ENCODE measurements around the gene IKZF5. TPM values are rescaled to one million over a fixed set of nuclear protein-coding genes. Genes with fewer than 3 reads are reported as not detected.

IKZF5 gene
- total and polyA plus RNA-seq, 2 experiments from 2014 or later, result 6.9 to 10.5 TPM

DNA sequence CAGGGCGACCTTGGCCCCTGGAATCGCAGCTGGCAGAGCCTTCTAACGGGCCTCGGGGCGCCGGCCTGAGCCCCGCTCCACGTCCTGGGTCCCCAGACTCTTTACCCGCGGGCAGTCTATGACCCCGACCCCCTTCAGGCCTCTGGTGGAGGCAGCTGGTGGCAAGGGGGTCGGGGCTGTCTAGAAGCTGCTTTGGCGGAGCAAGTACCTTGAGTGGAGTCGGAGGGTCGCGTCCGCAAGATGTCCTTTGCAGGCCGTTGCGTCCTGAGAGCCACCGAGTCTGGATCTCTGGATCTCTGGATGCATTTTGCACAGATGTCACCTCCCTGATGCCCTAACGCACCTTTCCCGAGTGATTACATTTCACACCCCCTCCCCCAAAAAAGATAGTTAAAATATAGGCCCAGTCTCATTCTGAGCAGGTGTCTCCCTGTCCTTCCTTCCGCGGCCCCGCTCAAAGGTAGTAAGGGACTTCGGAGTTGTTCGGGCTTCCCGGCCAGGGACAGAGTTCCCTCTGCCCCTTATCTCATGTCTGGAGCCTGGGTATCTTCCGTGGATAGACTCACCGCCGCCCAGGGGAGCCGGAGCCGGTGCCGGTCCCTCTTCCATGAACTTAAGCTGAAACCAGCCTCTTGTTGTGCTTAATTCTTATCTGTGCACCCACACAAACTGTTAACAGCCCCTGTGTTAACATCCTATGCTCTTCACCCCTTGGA is 668 bp upstream of the IKZF5 start:
- no peak for TF ChIP-seq CREB1 (CRISPR knock-in tag; IDR thresholded peaks at IDR 0.05; ENCODE audit: low read depth)
- TF ChIP-seq, protein P1, sequence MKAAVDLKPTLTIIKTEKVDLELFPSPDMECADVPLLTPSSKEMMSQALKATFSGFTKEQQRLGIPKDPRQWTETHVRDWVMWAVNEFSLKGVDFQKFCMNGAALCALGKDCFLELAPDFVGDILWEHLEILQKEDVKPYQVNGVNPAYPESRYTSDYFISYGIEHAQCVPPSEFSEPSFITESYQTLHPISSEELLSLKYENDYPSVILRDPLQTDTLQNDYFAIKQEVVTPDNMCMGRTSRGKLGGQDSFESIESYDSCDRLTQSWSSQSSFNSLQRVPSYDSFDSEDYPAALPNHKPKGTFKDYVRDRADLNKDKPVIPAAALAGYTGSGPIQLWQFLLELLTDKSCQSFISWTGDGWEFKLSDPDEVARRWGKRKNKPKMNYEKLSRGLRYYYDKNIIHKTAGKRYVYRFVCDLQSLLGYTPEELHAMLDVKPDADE (IDR thresholded peaks at IDR 0.05), result no peak
- TF ChIP-seq, protein P2, sequence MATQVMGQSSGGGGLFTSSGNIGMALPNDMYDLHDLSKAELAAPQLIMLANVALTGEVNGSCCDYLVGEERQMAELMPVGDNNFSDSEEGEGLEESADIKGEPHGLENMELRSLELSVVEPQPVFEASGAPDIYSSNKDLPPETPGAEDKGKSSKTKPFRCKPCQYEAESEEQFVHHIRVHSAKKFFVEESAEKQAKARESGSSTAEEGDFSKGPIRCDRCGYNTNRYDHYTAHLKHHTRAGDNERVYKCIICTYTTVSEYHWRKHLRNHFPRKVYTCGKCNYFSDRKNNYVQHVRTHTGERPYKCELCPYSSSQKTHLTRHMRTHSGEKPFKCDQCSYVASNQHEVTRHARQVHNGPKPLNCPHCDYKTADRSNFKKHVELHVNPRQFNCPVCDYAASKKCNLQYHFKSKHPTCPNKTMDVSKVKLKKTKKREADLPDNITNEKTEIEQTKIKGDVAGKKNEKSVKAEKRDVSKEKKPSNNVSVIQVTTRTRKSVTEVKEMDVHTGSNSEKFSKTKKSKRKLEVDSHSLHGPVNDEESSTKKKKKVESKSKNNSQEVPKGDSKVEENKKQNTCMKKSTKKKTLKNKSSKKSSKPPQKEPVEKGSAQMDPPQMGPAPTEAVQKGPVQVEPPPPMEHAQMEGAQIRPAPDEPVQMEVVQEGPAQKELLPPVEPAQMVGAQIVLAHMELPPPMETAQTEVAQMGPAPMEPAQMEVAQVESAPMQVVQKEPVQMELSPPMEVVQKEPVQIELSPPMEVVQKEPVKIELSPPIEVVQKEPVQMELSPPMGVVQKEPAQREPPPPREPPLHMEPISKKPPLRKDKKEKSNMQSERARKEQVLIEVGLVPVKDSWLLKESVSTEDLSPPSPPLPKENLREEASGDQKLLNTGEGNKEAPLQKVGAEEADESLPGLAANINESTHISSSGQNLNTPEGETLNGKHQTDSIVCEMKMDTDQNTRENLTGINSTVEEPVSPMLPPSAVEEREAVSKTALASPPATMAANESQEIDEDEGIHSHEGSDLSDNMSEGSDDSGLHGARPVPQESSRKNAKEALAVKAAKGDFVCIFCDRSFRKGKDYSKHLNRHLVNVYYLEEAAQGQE (IDR thresholded peaks at IDR 0.05; ENCODE audit: unreplicated experiment), result no peak
- TF ChIP-seq EZH2 (IDR thresholded peaks at IDR 0.05; ENCODE audit: low read depth, unreplicated experiment), result no peak
- no peak for TF ChIP-seq NANOG (IDR thresholded peaks at IDR 0.05; ENCODE audit: borderline replicate concordance)
- TF ChIP-seq EZH2phosphoT487 (IDR thresholded peaks at IDR 0.05; ENCODE audit: unreplicated experiment), result no peak
- TF ChIP-seq POLR2AphosphoS5 (IDR thresholded peaks at IDR 0.05; ENCODE audit: low read depth), result no peak
- TF ChIP-seq JUNB (IDR thresholded peaks at IDR 0.05; ENCODE audit: unreplicated experiment), result no peak
- no peak for TF ChIP-seq ZNF331 (CRISPR knock-in tag; IDR thresholded peaks at IDR 0.05; ENCODE audit: low read depth)
- TF ChIP-seq, protein P3, sequence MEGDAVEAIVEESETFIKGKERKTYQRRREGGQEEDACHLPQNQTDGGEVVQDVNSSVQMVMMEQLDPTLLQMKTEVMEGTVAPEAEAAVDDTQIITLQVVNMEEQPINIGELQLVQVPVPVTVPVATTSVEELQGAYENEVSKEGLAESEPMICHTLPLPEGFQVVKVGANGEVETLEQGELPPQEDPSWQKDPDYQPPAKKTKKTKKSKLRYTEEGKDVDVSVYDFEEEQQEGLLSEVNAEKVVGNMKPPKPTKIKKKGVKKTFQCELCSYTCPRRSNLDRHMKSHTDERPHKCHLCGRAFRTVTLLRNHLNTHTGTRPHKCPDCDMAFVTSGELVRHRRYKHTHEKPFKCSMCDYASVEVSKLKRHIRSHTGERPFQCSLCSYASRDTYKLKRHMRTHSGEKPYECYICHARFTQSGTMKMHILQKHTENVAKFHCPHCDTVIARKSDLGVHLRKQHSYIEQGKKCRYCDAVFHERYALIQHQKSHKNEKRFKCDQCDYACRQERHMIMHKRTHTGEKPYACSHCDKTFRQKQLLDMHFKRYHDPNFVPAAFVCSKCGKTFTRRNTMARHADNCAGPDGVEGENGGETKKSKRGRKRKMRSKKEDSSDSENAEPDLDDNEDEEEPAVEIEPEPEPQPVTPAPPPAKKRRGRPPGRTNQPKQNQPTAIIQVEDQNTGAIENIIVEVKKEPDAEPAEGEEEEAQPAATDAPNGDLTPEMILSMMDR (conservative IDR thresholded peaks at IDR 0.05; ENCODE audit: low read depth in 2 of 2), result no peak
- no peak for TF ChIP-seq ZNF114 (CRISPR knock-in tag; IDR thresholded peaks at IDR 0.05)
- no peak for TF ChIP-seq STAT1 (IDR thresholded peaks at IDR 0.05; ENCODE audit: unreplicated experiment)
- TF ChIP-seq, protein P4, sequence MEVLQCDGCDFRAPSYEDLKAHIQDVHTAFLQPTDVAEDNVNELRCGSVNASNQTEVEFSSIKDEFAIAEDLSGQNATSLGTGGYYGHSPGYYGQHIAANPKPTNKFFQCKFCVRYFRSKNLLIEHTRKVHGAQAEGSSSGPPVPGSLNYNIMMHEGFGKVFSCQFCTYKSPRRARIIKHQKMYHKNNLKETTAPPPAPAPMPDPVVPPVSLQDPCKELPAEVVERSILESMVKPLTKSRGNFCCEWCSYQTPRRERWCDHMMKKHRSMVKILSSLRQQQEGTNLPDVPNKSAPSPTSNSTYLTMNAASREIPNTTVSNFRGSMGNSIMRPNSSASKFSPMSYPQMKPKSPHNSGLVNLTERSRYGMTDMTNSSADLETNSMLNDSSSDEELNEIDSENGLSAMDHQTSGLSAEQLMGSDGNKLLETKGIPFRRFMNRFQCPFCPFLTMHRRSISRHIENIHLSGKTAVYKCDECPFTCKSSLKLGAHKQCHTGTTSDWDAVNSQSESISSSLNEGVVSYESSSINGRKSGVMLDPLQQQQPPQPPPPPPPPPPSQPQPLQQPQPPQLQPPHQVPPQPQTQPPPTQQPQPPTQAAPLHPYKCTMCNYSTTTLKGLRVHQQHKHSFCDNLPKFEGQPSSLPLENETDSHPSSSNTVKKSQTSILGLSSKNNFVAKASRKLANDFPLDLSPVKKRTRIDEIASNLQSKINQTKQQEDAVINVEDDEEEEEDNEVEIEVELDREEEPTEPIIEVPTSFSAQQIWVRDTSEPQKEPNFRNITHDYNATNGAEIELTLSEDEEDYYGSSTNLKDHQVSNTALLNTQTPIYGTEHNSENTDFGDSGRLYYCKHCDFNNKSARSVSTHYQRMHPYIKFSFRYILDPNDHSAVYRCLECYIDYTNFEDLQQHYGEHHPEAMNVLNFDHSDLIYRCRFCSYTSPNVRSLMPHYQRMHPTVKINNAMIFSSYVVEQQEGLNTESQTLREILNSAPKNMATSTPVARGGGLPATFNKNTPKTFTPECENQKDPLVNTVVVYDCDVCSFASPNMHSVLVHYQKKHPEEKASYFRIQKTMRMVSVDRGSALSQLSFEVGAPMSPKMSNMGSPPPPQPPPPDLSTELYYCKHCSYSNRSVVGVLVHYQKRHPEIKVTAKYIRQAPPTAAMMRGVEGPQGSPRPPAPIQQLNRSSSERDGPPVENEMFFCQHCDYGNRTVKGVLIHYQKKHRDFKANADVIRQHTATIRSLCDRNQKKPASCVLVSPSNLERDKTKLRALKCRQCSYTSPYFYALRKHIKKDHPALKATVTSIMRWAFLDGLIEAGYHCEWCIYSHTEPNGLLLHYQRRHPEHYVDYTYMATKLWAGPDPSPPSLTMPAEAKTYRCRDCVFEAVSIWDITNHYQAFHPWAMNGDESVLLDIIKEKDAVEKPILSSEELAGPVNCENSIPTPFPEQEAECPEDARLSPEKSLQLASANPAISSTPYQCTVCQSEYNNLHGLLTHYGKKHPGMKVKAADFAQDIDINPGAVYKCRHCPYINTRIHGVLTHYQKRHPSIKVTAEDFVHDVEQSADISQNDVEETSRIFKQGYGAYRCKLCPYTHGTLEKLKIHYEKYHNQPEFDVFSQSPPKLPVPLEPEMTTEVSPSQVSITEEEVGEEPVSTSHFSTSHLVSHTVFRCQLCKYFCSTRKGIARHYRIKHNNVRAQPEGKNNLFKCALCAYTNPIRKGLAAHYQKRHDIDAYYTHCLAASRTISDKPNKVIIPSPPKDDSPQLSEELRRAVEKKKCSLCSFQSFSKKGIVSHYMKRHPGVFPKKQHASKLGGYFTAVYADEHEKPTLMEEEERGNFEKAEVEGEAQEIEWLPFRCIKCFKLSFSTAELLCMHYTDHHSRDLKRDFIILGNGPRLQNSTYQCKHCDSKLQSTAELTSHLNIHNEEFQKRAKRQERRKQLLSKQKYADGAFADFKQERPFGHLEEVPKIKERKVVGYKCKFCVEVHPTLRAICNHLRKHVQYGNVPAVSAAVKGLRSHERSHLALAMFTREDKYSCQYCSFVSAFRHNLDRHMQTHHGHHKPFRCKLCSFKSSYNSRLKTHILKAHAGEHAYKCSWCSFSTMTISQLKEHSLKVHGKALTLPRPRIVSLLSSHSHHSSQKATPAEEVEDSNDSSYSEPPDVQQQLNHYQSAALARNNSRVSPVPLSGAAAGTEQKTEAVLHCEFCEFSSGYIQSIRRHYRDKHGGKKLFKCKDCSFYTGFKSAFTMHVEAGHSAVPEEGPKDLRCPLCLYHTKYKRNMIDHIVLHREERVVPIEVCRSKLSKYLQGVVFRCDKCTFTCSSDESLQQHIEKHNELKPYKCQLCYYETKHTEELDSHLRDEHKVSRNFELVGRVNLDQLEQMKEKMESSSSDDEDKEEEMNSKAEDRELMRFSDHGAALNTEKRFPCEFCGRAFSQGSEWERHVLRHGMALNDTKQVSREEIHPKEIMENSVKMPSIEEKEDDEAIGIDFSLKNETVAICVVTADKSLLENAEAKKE (CRISPR knock-in tag; IDR thresholded peaks at IDR 0.05), result no peak
- Histone ChIP-seq H4K20me1 (replicated peaks; ENCODE audit: insufficient read depth) (no peaks in the 10 kb centered on the region; the same call in 1 of the 2 replicates), H3K27me3 (ENCODE audit: insufficient read depth) (peaks cover 26% of the 10 kb centered on the region), H3K36me3 (ENCODE audit: insufficient read depth) (no peaks in the 10 kb centered on the region), H2AFZ (peak overlapping the region; percentile 89; the same call in 1 of the 2 replicates), H3F3A (replicated peaks; ENCODE audit: low read depth) (no peaks in the 10 kb centered on the region), H3K4me3 (peak overlapping the region; percentile 98), H3K27ac (ENCODE audit: low read depth) (no peak overlapping the region), H3K9me2 (ENCODE audit: insufficient read depth) (no peaks in the 10 kb centered on the region), H3K4me2 (peak overlapping the region; percentile 96), H3K79me2 (replicated peaks; ENCODE audit: insufficient read depth) (peaks cover 44% of the 10 kb centered on the region), H3K4me1 (ENCODE audit: insufficient read depth) (peaks cover 13% of the 10 kb centered on the region)
- Mint-ChIP-seq H3K36me3 (ENCODE audit: low read depth) (peaks cover 29% of the 10 kb centered on the region), H3K4me1 (peaks cover 29% of the 10 kb centered on the region), H3K27me3 (ENCODE audit: insufficient read depth, low read depth, poor library complexity) (peaks cover 33% of the 10 kb centered on the region), H3K9me3 (no peaks in the 10 kb centered on the region; the same call in 2 of the 3 replicates), H3K27ac (no peak overlapping the region), H3K4me3 (peak overlapping the region; percentile 96)
- peak; percentile 55 for ATAC-seq
- peak; percentile 34 for DNase-seq (ENCODE audit: low spot score)

All from GM23338 (cell line).